ENCODE data around the gene NADK2. TPM values are rescaled to one million over a fixed set of nuclear protein-coding genes. Genes with fewer than 3 reads are reported as not detected.
A peak's percentile ranks its signal among the peaks of the same experiment; 100 is the strongest.

Gene NADK2
- polyA plus RNA-seq, 1 of the 3 experiments (the other 2 are of a cell fraction) = 7.6 TPM

- H3K4me2 ChIP-seq = no peak overlapping the region
- TF ChIP-seq EZH2phosphoT487 (IDR thresholded peaks at IDR 0.05; ENCODE audit: borderline replicate concordance, low read depth) (no peak), GABPA (IDR thresholded peaks at IDR 0.05; ENCODE audit: low read depth) (no peak), FOXJ3 (CRISPR knock-in tag; IDR thresholded peaks at IDR 0.05) (no peak), REST (IDR thresholded peaks at IDR 0.05; ENCODE audit: low read depth, low read length) (no peak), TAF1 (IDR thresholded peaks at IDR 0.05; ENCODE audit: borderline replicate concordance, low read depth, low read length) (no peak), MEF2A (IDR thresholded peaks at IDR 0.05; ENCODE audit: borderline replicate concordance, low read depth) (no peak), MAX (IDR thresholded peaks at IDR 0.05; ENCODE audit: low read depth) (no peak), CHD2 (IDR thresholded peaks at IDR 0.05; ENCODE audit: low read length, partially characterized antibody) (no peak), JUND (IDR thresholded peaks at IDR 0.05) (no peak), TCF12 (IDR thresholded peaks at IDR 0.05) (no peak), TEAD4 (IDR thresholded peaks at IDR 0.05; ENCODE audit: borderline replicate concordance, insufficient read depth) (no peak), RFX5 (IDR thresholded peaks at IDR 0.05; ENCODE audit: low read length) (no peak), SIN3A (IDR thresholded peaks at IDR 0.05; ENCODE audit: borderline replicate concordance, low read depth, low read length) (no peak), SMC3 (IDR thresholded peaks at IDR 0.05; ENCODE audit: low read depth, low read length) (no peak), POLR2AphosphoS5 (IDR thresholded peaks at IDR 0.05; ENCODE audit: low read depth, low read length) (no peak)
- CTCF ChIA-PET = interaction anchor here (1.0 to 2.1 kb wide), 3 partner anchors 10 to 85 kb away, joined by 3 to 7 read pairs (median 4); partner anchors contain the start of gene NADK2
These were observed 85.6 kb downstream of the NADK2 start for GRCh38 chr5:36156121-36156601.

More at GRCh38 chr5:36156121-36156601, 85.6 kb downstream of the NADK2 start:
- no peaks in the 10 kb centered on the region for H3F3A ChIP-seq (replicated peaks; ENCODE audit: insufficient read depth)
- H3K4me1 ChIP-seq (ENCODE audit: control insufficient read depth in 1 of 2, insufficient read depth in 2 of 2, low read depth in 1 of 2, low read length in 1 of 2) = peaks cover 42 to 66% of the 10 kb centered on the region in 2 experiments
- WGBS (ENCODE audit: low lambda C conversion rate) = 63% methylated on average over 3 of the region's 4 CpGs
- H2AFZ ChIP-seq (ENCODE audit: low read depth) = no peak overlapping the region
- H3K9me2 ChIP-seq = no peaks in the 10 kb centered on the region
- H3K4me3 ChIP-seq (ENCODE audit: low read depth in 2 of 2, low read length in 1 of 2) = no peak overlapping the region
- H3K9ac ChIP-seq = no peak overlapping the region
- H4K20me1 ChIP-seq (ENCODE audit: insufficient read depth) = no peaks in the 10 kb centered on the region
- no peaks in the 10 kb centered on the region for H3K27me3 ChIP-seq (ENCODE audit: insufficient read depth)
- H3K9me3 ChIP-seq = no peaks in the 10 kb centered on the region
- POLR2A ChIA-PET = no interaction called here
- H3K27ac ChIP-seq (ENCODE audit: low read depth in 2 of 2, low read length in 1 of 2) = peak overlapping the region in 1 of 2 experiments; percentile 99; a peak in 3 of 4 replicates
- H3K36me3 ChIP-seq (replicated peaks in 1 of 2; ENCODE audit: control insufficient read depth in 1 of 2, insufficient read depth in 2 of 2, low read length in 1 of 2) = peaks cover 36 to 48% of the 10 kb centered on the region in 2 experiments
- H3K79me2 ChIP-seq (ENCODE audit: insufficient read depth) = peaks cover 71% of the 10 kb centered on the region
- no peak for DNase-seq
